Midbrain (tissue), 1 donor: ENCODE data around the gene RHOD.
A peak's percentile ranks its signal among the peaks of the same experiment; 100 is the strongest.

Source experiments
- DNase-seq: peaks from one replicate; lab custom pipeline; 2025; lab: John Stamatoyannopoulos, UW

The RHOD gene

GRCh38 chr11:67056267-67057204, at the start of gene RHOD:
Gene RHOD (plus strand): TSS chr11:67056847. CDS start chr11:67056903, 56 bp downstream.
- DNase-seq, result no peak

GRCh38 chr11:67007126-67007525, 49.5 kb upstream of the RHOD start:
- no peak for DNase-seq

DNA sequence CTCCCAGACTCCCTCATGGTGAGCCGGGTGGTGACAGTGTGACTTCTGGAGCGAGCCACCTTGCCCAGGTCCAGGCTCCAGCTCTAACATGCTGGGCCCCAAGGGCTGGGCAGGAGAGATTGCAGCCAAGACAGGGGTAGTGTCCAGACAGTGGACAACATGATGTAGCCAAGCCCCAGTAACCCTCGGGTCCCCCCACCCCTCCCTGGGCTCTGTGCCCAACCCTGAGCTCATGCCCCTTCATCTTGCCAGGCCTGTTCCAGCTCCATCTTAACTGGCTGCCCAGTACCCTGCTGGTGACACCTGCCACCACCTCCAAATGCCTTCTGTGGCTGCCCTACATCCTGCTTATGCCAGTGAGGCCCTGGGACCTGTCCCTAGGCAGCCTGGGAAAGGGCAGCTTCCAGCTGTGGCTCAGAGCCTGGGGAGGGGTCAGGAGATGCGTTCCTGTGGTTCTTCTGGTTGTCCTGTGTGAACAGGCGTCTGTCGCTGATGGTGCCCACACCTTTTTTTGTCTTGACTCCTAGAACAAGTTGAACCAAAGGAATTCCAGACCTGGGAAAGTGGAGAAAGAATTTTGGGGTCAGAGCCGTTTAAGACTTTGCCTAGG, 46.2 kb upstream of the RHOD start:
- no peak for DNase-seq

DNA sequence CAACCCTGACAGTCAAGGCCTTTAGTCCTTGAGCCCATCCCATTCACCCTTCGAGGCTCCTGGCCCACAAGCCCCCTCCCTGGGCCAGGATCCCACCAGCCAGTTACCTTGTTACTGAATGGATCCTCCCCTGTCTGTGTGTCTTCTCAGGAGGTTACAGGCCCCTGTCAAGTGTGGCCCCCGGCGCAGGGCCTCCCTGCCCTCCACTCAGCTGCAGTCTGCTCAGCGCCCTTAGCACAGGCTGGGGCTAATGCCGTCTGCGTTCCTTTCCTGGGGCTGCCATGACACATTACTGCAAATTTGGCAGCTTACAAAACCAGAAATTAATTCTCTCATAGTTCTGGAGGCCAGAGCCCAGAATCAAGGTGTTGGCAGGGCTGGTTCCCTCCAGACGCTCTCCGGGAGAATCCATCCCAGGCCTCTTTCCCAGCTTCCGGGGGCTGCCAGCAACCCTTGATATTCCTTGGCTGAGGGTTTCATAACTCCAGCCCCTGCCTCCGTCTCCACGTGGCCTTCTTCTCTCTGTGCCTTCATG, 43.1 kb upstream of the RHOD start:
- DNase-seq, result no peak

- DNase-seq, result no peak
These were observed 42.3 kb upstream of the RHOD start for GRCh38 chr11:67014343-67014742.

GRCh38 chr11:67015048-67015447, 41.6 kb upstream of the RHOD start:
- DNase-seq, result no peak

DNA sequence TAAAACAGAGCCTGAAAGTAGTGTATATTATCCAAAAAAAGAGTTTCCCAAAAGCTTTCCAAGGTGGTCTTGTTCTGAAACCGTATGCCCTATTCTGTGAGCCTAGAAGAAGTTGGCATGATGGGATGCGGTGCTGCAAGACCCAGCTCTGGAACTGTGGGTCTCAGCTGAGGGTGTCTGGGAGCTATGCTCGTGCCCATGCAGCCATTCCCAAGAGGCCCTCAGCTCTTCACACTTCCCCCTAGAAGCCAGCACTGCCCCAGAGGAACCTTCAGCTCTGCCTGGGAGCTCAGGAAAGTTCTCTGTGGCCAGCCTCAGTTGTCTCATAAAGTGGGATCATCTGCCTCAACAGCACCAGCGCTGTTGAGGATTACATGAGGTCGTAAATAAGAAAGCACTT, 40.1 kb upstream of the RHOD start:
- DNase-seq, result no peak

- no peak for DNase-seq
These were observed 35.7 kb upstream of the RHOD start for GRCh38 chr11:67020949-67021348.

DNA sequence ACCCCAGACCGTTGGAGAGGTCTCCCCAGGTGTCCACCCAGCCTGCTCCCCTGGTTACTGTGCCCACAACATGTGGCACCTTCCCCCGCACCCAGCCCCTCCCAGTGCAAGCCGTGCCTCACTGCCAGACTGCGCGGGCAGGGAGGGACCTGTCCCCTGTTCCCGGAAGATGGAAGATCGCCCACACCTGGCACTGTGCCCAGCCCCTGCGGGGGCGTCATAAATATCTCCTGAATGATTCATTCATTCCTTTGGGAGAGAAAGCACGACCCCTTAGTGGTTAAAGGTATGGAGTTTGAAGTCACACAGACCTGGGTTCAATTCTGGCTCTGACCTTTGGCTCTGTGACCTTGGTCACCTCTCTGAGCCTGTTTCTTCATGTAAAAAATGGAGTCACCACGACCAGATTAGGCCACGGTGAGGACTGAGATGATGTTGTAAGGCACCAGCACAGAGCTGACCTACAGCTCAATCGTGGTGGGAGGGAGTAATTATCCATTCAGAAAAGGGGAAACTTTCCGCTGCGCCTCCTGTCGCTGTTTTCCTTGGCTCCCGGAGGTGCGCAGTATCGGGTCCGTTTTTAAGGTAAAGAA, 34.2 kb upstream of the RHOD start:
- DNase-seq, result no peak

DNA sequence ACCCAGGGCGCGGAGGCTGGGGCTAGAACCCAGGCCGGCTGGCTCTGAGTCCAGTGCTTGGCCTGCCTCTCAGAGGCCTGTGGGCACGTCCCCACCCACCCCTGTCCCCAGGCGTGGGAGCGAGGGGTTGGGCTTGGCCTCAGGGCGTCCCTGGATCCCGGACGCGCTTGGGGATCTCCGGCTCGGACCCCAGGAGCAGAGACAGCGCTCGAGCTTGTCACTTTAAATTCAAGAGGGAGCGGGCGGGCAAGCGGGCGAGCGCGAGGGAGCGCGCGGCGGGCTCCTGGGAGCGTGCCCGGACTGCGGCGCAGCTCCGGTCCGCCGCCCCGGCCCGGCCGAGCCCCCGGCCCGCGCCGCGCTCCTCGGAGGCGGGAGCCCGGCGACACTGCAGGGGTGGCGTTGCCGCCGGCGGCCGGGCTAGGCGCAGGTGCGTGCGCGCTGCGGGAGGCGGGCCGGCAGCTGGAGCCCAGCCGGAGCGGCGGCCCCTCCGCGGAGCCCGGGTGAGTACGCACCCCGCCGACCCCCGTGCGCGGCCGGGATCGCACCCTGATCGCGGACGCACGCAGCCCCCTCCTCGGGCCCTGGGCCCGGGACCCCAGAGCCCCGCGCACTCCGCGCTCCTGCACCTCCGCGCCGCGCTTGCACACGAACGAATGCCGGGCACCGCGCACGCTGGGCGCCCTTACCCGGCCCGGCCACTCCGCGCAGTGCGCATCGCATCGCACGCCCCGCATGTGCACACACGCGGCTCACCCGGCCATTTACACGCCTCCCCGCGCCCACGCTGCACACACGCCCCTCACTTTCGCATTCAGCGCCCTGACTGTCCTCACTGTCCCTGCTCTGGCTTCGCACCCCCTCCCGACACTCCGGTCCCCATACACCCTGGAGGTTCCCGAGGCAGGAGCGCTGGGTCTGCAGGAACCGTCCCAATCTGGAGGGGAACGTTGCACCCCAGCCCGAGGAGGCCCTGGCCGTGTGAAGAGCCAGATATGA, 33.4 kb upstream of the RHOD start, which contains the start of gene SYT12:
SYT12 (plus strand) TSS at position 174 of the 996 bp plus-strand sequence. CDS start 7,011 bp downstream, outside the sequence.
- DNase-seq, result peak; percentile 5

DNA sequence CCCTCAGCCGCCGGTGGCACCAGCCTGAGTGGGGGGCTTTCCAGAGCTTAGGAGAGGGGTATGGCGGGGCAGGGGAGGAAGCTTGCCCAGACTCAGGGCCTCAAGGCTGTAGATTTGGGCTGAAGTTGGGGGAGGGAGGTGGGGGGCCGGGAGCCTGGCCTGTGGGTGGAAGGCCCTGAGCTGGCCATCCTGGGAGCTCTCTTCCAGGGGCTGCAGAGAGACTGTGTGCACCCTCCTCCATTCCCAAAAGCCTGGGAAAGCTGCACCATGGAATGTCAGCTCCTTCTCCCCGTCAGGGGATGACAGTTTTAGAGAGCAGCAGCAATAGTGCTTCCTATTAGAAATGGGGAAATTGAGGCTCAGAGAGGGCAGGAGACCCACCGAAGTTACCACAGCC, 32.7 kb upstream of the RHOD start:
- no peak for DNase-seq

- DNase-seq, result no peak
These were observed 32.2 kb upstream of the RHOD start for GRCh38 chr11:67024410-67024809.

DNA sequence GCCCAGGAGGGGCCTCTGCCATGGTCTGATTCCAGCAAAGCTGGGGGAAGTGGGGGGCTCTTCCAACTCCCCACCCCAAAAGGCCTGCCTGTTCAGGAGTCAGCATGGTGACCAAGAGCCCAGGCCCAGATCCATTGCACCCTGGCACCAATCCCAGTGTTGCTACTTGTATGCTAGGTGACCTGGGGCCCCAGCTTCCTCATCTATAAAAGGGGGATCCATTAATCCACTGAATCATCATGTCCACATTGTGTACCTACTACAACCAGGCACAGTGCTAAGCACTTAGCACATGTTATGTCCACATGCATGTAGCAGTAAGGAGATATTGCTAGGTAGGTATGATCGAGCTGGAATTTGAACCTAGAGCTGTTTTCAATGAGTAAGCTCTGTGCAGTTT, 31.7 kb upstream of the RHOD start:
- DNase-seq, result no peak

DNA sequence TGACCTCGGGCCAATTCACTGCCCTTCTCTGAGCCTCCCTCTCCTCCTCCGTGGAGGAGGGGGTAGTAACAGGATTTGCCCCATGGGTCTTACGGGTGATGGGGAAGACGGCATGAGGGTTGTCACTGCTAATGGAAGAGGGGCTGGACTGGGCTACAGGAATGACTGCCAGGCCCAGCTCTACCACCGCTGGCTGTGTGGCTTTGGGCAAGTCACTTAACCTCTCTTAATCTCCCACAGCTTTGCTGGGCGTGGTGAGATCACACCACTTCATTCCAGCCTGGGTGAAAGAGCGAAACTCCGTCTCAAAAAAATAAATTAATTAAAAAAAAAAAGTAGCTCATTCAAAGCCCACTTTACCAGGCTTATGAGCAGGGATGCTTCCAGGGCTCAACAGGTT, 30.9 kb upstream of the RHOD start:
- no peak for DNase-seq

DNA sequence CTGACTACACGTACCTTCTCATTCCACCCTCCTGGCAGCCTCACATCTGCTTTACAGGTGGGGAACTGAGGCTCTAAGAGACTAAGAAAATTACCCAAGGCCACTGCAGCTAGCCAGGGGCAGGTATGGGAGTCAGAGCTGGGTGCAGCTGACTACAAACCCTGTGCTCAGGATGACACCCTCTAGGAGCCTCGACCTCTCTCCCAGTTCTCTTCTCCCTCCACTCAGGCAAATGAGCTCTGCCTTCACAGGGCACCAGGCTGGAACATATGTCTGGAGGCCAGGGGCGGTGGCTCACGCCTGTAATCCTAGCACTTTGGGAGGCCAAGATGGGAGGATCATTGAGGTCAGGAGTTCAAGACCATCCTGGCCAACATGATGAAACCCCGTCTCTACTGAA, 29.7 kb upstream of the RHOD start:
- no peak for DNase-seq

GRCh38 chr11:67027483-67027930, 29.1 kb upstream of the RHOD start:
- no peak for DNase-seq

DNA sequence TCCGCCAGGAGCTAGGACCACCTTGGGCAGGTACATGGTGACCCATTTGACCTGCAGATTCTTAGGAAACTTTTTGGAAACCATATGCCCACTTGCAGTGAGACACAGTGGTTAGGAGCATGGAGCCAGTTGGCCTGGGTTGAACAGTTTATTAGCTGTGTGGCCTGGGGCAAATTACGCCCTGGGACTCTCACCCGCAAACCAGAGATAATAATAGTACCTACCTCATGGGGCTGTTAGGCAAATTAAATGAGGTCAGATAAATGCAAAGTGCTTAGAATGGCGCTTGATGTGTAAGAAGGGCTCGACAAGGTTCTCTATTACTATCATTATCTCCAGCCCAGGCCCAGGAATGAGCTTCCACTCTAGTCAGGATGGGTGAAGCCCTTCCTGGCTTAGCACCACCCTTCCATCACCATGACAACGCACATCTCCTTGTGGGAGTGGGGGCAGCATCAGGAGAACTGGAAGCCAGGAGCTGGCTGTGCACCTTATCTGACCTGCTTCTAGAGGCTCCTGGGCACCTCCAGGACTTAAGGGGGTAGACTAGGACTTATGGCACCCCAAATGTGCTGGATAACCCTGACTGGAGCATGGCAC, 28.6 kb upstream of the RHOD start:
- DNase-seq, result no peak

GRCh38 chr11:67029146-67029545, 27.5 kb upstream of the RHOD start:
- DNase-seq, result no peak

- no peak for DNase-seq
These were observed 25.7 kb upstream of the RHOD start for GRCh38 chr11:67030976-67031375.

DNA sequence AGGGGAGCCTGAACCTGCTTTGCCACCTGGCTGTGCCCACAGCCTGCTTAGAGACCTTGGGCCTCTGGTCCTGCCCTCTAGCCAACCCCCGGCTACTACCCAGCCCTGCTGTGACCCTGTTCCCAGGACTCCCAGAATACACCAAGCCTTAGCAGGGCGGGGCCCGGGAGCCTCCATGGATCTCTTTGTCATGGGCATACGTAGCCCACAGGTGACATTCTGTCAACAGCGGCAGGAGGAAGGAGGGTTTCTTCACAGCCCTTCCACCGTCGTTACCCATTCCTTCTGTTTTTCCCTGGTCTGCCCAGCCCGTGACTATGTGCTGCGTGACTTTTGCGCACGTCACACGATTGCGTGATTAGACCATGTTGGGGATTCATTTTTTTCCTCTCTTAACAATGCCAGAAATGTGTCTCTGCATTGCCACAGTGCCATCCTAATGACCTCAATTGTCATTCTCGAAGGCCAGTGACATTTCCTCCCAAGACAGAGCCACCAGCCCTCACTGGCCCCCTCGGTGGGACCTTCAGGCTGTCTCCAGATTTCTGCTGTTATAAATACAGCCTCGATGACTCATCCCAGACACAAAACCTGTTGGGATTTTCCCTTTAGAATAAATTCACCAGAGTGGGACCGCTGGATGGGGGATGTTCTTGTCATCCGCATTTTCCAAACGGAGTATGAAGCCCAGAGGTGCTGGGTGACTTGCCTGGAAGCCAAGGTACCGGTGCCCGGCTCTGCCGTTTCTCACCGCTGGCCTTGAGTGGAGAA, 24.7 kb upstream of the RHOD start:
- DNase-seq, result no peak
